DMS53 treated with DMSO at 0.1 percent for 48 hours (cell line): ENCODE data around the gene CSAD.
"Not testable (repeated sequence)": the region's sequence is repeated elsewhere in the genome, so short reads cannot be mapped to it uniquely, and the experiment has no call there.

ENCODE experiments used
- DNase-seq: peaks from one replicate; lab custom pipeline; 2025; ENCODE audit not compliant: unreplicated experiment; lab: John Stamatoyannopoulos, UW

Gene CSAD

DNA sequence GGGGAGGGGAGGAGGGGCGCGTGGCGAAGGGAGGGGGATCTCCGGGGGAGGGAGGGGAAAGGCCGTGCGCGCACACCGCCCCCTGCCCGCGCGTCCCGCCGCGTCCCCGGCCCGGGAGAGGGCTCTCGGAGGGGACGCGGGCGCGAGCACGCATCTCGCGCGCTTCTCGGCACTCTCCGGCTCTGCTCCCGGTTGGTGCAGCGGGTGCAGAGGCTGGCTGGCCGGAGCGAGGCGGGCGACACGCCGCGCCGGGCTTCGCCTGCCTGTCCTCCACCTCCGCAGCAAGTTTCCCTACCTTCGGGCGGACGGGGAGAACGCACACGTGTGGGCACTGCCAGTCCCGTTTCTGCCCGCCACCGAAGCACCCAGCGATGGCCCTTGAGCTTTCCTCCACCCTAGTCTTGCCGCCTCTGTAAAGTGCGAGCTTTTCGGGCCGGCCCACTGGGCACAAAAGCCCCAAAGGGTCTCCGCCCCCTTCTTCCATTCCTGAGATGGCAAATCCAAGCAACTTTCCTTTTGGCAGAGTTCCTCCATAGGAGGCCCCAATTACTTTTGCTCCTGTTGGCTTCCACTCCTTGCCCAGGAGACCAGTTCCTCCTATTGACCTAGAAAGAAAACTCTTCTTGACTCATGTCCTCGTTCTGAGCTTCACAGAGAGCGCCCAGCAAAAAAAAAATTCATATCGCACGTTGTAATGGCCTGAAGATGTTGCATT lies 363 bp upstream of the CSAD start:
- DNase-seq: peak; percentile 52

GRCh38 chr12:53179687-53180219 lies 972 bp downstream of the CSAD start:
- DNase-seq: no peak

- not testable (repeated sequence) for DNase-seq
Measured at GRCh38 chr12:53178803-53179202, 1.9 kb downstream of the CSAD start.

GRCh38 chr12:53177447-53177846 lies 3.3 kb downstream of the CSAD start:
- DNase-seq: not testable (repeated sequence)

DNA sequence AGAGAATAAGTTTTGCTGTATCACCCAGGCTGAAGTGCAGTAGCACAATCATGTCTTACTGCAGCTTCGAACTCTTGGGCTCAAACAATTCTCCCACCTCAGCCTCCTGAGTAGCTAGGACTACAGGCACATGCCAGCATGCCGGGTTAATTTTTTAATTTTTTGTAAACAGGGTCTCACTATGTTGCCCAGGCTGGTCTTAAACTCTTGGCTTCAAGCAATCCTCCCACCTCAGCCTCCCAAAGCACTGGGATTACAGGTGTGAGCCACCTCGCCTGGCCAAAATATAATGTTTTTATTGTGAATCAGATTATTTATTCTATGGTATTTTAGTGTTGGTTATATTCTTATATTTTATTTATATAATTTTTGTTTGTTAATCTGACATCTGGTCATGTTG lies 4.0 kb downstream of the CSAD start:
- DNase-seq: no peak

DNA sequence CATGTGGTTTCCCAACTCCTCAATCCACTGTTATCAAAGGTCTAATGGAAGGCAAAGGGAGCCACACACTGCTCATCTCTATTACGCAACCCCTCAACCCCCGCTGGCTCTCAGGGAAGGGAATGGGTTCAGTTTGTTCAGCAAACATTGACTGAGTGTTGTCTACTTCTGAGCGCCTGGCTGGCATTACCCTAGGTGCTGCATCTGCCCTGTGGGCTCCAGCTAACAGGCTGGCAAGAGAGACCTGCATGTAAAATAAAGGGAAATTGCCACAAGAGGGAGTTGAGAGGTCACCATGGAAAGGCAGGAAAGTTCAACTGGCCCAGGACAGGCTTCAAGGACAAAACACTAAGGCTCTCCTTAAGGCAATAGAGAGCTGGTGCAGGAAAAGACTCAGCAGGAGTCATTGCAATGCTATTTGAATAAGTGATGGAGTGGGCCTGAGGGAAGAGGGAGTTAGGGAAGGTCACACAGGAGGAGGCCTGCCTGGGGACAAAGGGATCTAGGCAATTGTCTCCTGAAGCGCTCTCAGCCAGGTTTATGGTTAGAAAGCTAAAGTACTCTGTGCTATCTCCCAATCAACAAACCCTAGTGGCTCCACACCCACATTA lies 5.7 kb downstream of the CSAD start:
- peak; percentile 87 for DNase-seq

DNA sequence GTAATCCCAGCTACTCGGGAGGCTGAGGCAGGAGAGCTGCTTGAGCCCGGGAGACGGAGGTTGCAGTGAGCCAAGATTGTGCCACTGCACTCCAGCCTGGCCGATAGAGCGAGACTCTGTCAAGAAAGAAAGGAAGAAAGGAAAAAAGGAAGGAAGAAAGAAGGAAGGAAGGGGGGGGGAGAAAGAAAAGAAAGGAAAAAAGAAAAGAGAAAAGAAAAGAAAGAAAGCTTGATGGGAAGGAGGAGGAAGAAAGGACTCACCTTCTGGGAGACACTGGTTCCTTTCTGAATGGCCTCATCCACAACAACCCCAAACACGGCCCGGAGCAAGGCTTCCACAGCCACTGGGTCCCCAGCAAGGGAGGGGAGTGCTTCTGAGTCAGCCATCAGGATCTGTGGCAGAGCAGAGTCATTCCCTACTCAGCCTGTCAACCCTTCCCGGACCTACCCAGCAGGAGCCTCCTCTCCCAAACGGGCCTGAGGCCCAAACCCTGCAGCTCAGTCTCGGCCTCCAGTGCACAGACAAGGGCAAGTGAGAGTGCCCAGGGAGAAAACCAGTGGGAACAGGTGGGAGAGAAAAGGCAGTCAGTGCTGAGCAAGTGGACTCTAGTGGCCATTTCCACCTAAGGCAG lies 7.5 kb downstream of the CSAD start:
- DNase-seq: no peak

DNA sequence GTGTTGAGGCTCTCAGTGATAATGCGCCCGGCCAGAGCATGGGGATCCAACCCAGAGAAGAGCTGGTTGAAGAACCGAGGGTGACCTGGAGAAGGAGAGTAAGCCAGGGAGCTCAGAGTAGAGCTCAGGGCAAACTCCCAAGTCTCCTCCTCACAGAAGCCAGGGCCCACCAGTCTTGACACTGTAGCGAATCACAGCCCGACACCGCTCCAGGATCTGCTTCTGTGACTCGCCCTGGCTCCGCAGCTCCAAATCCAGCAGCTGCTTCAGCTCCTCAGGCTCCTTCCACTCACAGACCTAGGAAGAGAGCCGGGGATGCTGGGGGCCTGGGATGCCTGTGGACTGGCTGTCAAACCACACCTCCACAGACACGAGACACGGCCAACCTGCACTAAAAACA lies 8.4 kb downstream of the CSAD start:
- DNase-seq: no peak

DNA sequence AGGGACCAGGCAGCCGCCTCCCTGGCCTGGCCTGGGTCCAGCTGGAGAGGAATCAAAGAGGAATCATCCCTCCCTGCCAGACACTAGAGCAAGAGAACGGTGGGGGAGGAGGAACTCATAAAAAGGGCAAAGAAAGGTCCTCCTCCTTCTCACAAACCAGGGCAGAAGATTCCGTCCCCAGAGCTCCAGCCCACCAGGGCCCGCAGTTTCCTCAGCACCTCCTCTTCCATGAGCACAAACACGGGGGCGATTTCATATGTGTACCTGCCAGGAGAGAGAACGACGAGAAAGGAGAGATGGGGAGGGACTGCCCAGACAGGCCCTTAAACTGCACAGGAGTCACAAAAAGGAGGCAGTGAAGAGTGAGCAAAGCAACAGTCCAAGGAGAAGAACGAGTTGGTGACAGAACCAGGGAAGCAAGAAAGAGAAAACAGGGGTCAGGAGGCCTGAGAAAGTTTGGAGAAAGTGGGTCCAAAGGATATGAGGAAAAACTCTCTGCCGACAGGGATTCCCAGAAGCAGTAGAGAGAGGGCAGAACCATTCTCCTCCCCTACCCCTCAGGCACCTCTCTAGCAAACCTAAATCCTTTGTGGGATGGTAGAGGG lies 8.9 kb downstream of the CSAD start:
- DNase-seq: no peak

DNA sequence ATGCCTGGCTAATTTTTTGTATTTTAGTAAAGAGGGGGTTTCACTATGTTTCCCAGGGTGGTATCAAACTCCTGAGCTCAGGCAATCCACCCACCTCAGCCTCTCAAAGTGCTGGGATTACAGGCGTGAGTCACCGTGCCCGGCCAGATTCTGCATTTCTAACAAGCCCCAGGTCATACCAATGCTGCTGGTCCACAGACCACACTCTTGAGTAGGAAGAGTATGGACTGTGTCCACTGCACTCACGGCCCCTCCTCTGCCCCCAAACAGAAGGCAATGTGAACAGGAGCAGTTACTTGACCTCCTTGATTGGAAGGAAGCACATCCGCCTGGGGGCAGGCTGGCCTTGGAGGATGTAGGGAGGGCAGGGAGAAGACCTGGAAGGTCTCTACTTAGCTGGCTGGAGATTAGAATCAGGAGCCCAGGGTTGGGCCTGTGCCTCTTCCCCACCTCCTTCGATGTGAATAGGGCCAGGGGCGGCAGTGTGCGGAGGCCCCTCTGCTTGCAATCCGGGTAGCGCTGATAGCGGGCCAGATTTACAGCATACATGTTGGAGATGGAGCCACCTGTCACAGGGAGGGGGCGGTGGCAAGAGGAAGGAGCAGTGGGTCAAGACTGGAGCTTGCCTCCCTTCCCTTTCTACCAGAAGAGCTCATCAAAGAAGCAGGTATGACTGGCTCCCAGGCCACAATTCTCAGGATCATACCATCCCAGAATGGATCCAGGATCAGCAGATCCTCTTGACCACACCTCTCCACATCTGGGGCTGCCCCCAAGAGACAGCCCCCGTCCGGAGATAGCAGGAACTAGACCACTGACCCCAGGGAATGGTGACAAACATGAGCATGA lies 9.6 kb downstream of the CSAD start:
- no peak for DNase-seq

GRCh38 chr12:53170215-53170614 lies 10.5 kb downstream of the CSAD start:
- no peak for DNase-seq

DNA sequence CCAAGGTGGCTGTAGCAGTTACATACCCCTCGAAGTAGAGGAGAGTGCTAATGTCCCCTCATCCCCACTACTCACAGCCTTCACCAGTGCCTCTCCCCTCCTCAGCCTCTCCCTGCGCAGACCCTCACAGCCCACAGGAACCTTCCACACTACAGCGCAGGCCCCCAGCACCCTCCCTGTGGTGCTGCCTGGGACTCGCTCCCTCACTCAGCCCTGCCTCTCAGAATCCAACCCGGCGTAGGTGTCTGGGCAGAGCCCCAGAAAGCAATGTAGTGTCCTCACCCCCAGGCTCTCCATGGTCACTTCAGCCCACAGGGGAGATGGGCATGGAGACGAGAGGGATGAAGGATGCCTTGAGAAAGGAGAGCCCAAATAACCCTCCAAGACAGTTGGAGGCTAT lies 11.1 kb downstream of the CSAD start:
- no peak for DNase-seq

DNA sequence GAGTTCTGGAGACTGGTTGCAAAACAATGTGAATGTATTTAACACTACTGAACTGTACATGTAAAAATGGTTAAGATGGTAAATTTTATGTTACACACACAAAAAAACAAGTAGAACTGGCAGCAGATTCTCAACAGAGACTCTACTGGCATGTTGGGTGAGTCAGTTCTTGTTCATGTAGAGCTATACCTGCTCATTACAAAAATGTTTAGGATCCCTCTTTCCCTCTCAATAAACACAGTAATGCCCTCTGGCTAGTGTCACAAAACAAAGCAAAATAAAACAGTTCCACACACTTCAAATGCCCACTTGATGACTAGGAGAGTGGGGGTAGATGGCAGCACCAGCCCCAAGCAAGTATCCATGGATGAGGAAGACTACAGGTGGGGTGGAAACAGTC lies 13.9 kb downstream of the CSAD start:
- no peak for DNase-seq

DNA sequence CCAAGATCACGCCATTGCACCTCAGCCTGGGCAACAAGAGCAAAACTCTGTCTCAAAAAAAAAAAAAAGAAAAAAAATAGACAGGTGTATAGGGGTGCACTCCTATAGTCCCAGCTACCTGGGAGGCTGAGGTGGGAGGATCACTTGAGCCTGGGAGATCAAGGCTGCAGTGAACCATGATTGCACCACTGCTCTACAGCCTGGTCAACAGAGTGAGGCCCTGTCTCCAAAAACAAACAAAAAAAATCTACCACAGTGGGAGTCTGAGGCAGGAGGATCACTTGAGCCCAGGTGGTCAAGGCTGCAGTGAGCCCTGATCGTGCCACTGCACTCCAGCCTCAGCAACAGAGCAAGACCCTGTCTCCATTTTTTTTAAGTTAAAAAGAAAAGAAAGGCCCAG lies 17.7 kb downstream of the CSAD start:
- DNase-seq: not testable (repeated sequence)

GRCh38 chr12:53161119-53161911 lies 19.4 kb downstream of the CSAD start:
- DNase-seq: no peak

- DNase-seq: no peak
Measured at GRCh38 chr12:53160673-53161072, 20.1 kb downstream of the CSAD start.

DNA sequence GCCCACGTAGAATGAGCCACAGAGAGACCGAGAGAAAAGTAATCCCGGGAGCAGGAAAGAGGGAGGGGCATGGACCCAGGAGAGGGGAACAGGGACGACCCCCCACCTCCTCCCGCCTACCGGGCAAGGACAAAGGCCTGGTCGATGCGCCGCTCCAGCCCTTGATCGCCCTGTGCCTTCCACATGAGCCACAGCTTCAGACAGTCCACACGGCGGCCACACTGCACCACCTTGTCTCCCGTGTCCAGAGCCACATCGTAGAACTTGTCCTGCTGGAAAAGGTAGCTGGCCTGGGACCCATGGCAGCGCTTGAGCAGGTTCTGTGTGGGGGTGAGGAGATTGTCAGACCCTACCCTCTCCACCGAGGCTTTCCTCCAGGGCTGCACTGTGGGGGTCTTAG lies 20.7 kb downstream of the CSAD start:
- no peak for DNase-seq

DNA sequence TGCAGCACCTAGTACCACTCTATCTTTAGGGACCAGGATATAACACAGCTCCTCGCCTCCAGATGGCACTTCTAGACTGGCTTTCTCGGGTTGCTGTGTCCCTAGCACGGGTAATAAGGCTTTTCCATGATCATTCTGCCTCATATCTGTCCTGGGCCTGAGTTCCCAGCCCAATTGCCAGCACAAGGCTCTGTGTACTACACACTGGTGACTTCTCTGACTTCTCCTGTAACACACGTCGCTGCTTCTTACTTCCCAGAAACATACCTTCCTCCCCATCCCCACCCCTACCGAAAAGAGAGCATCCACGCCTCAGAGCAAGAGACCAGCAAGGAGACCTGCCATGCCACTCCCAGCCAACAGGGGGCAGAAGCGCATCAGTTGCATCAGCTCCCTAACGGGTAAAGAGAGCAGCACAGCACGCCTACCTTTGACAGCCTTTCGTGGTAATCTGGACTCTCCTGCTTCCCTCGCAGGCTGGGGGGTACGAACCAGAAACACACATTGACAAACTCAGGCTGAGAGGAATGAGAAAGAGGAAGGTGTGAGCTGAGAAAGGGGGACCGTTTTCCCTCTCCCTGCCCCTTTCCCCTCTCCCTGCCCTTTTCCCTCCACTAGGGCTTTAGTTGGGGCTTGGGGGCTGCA lies 21.4 kb downstream of the CSAD start:
- peak; percentile 76 for DNase-seq

DNA sequence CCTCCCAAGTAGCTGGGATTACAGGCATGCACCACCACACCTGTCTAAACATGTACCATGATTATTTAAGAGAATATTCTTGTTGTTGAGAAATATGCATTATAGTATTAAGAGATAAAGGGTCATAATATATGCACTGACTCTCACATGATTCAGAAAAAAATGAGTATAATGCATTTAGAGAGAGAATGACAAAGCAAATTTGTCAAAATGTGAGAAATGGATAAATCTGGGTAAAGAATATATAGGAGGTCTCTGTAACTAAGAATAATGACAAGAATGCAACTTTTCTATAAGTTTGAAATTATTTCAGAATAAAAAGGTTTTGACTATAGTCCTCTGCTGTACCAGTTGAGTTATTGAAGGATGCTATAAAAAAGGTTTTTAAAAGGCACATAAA lies 28.3 kb downstream of the CSAD start:
- no peak for DNase-seq

- no peak for DNase-seq
Measured at GRCh38 chr12:53151039-53151438, 29.7 kb downstream of the CSAD start.
